CD4-positive, alpha-beta T cell treated with Interleukin-4 for 4 hours (primary cell): ENCODE results near the gene HDLBP.

Experiments
- DNase-seq: peaks from one replicate; pipeline ENCODE4 v3.0.0-alpha.2; 2020

Gene HDLBP

GRCh38 chr2:241226723-241227572, 88.5 kb downstream of the HDLBP start:
- no peak for DNase-seq

- no peak for DNase-seq
Observed at GRCh38 chr2:241225983-241226382, 89.5 kb downstream of the HDLBP start.

GRCh38 chr2:241225545-241225944, 89.9 kb downstream of the HDLBP start:
- no peak for DNase-seq

- no peak for DNase-seq
Observed at GRCh38 chr2:241224851-241225438, 90.5 kb downstream of the HDLBP start.

- DNase-seq, result no peak
Observed at GRCh38 chr2:241224018-241224850, 91.2 kb downstream of the HDLBP start.

GRCh38 chr2:241223211-241224017, 92.1 kb downstream of the HDLBP start:
- DNase-seq, result no peak

GRCh38 chr2:241219856-241220356, 95.6 kb downstream of the HDLBP start:
- no peak for DNase-seq

- no peak for DNase-seq
Observed at GRCh38 chr2:241219030-241219382, 96.5 kb downstream of the HDLBP start.

- DNase-seq, result no peak
Observed at GRCh38 chr2:241218131-241219029, 97.1 kb downstream of the HDLBP start.

- no peak for DNase-seq
Observed at GRCh38 chr2:241217320-241218031, 98.0 kb downstream of the HDLBP start.

GRCh38 chr2:241216211-241216761, 99.2 kb downstream of the HDLBP start:
- DNase-seq, result no peak

- DNase-seq, result no peak
Observed at GRCh38 chr2:241215421-241215820, 100.1 kb downstream of the HDLBP start.

- DNase-seq, result no peak
Observed at GRCh38 chr2:241214766-241215165, 100.7 kb downstream of the HDLBP start.

- DNase-seq, result no peak
Observed at GRCh38 chr2:241214209-241214608, 101.3 kb downstream of the HDLBP start.

GRCh38 chr2:241213567-241213966, 101.9 kb downstream of the HDLBP start:
- no peak for DNase-seq

GRCh38 chr2:241213041-241213440, 102.4 kb downstream of the HDLBP start:
- DNase-seq, result no peak

GRCh38 chr2:241211276-241211675, 104.2 kb downstream of the HDLBP start:
- DNase-seq, result no peak

GRCh38 chr2:241209271-241209670, 106.2 kb downstream of the HDLBP start:
- DNase-seq, result no peak

- no peak for DNase-seq
Observed at GRCh38 chr2:241208058-241208457, 107.4 kb downstream of the HDLBP start.

GRCh38 chr2:241207641-241208040, 107.8 kb downstream of the HDLBP start:
- no peak for DNase-seq

GRCh38 chr2:241207151-241207550, 108.3 kb downstream of the HDLBP start:
- DNase-seq, result no peak
